Activated CD4-positive, alpha-beta T cell treated with anti-CD3 and anti-CD28 coated beads, Interleukin-2, amount 10 ng/mL, durations not matched to agents 7 days and 5 days (primary cell): ENCODE results near the gene RNF217. TPM values are rescaled to one million over a fixed set of nuclear protein-coding genes. Genes with fewer than 3 reads are reported as not detected.

Source experiments
- CTCF ChIA-PET: fragments of 350-600 bp; sonication (Branson Sonifier 250); formaldehyde crosslinking; loops from one replicate; lab custom pipeline; 2021; ENCODE audit warnings: antibody characterized with exemption; lab: Charles Lee
- POLR2A ChIA-PET: fragments of 350-600 bp; sonication (Branson Sonifier 250); formaldehyde crosslinking; loops from one replicate; lab custom pipeline; 2021; ENCODE audit warnings: antibody characterized with exemption; lab: Charles Lee
- DNase-seq: peaks from one replicate; pipeline ENCODE4 v3.0.0-alpha.2; 2020
- H3K27ac Mint-ChIP-seq: one replicate; pipeline ENCODE4 v1.8.0; 2021; ENCODE audit warnings: mild to moderate bottlenecking, moderate library complexity, mixed read lengths
- H3K27me3 Mint-ChIP-seq: one replicate; pipeline ENCODE4 v1.8.0; 2021; ENCODE audit warnings: mixed read lengths
- H3K36me3 Mint-ChIP-seq: one replicate; pipeline ENCODE4 v1.8.0; 2021; ENCODE audit warnings: low read depth, mixed read lengths
- H3K4me1 Mint-ChIP-seq: one replicate; pipeline ENCODE4 v1.8.0; 2021; ENCODE audit warnings: mixed read lengths
- H3K4me3 Mint-ChIP-seq: one replicate; pipeline ENCODE4 v1.8.0; 2021; ENCODE audit warnings: mild to moderate bottlenecking, moderate library complexity, mixed read lengths
- H3K9me3 Mint-ChIP-seq: one replicate; pipeline ENCODE4 v1.8.0; 2021; ENCODE audit warnings: mixed read lengths
- total RNA-seq, 2 experiments: library from RNA; stranded (reverse); gene quantifications; one replicate each; pipeline ENCODE4 v1.2.3, GENCODE V29; 2021

Gene RNF217
- total RNA-seq, 2 experiments from 2014 or later = 1.1 to 2.1 TPM

- CTCF ChIA-PET = no interaction called here
- Mint-ChIP-seq H3K27ac (no peak overlapping the region), H3K4me1 (peaks cover 8% of the 10 kb centered on the region), H3K9me3 (no peaks in the 10 kb centered on the region), H3K4me3 (no peak overlapping the region), H3K27me3 (peaks cover 3% of the 10 kb centered on the region), H3K36me3 (no peaks in the 10 kb centered on the region)
- DNase-seq = no peak
- POLR2A ChIA-PET = no interaction called here
Observed at GRCh38 chr6:124986164-124986563, 23.9 kb downstream of the RNF217 start.

GRCh38 chr6:124987291-124987690 is 25.1 kb downstream of the RNF217 start:
- Mint-ChIP-seq H3K4me1 (peaks cover 8% of the 10 kb centered on the region), H3K4me3 (no peak overlapping the region), H3K27me3 (peaks cover 3% of the 10 kb centered on the region), H3K36me3 (no peaks in the 10 kb centered on the region), H3K9me3 (no peaks in the 10 kb centered on the region), H3K27ac (no peak overlapping the region)
- CTCF ChIA-PET = no interaction called here
- no peak for DNase-seq
- POLR2A ChIA-PET = no interaction called here

GRCh38 chr6:124987999-124988591 is 25.9 kb downstream of the RNF217 start:
- CTCF ChIA-PET = no interaction called here
- no peak for DNase-seq
- H3K27ac Mint-ChIP-seq = no peak overlapping the region

GRCh38 chr6:124989136-124989983 is 27.1 kb downstream of the RNF217 start:
- Mint-ChIP-seq H3K4me1 (peaks cover 8% of the 10 kb centered on the region), H3K9me3 (no peaks in the 10 kb centered on the region), H3K27ac (no peak overlapping the region), H3K27me3 (peaks cover 3% of the 10 kb centered on the region), H3K4me3 (no peak overlapping the region), H3K36me3 (no peaks in the 10 kb centered on the region)
- ChIA-PET POLR2A (no interaction called here), CTCF (interaction anchor here (0.6 to 0.7 kb wide), 2 partner anchors 47 to 165 kb away, joined by 3 to 4 read pairs; no protein-coding TSS in a partner anchor)
- no peak for DNase-seq

More at GRCh38 chr6:124987999-124988591, 25.9 kb downstream of the RNF217 start:
- peaks cover 8% of the 10 kb centered on the region for H3K4me1 Mint-ChIP-seq
- POLR2A ChIA-PET = no interaction called here
- H3K36me3 Mint-ChIP-seq = no peaks in the 10 kb centered on the region
- peaks cover 3% of the 10 kb centered on the region for H3K27me3 Mint-ChIP-seq
- no peaks in the 10 kb centered on the region for H3K9me3 Mint-ChIP-seq
- no peak overlapping the region for H3K4me3 Mint-ChIP-seq

- ChIA-PET CTCF (interaction anchor here (0.6 kb wide), 1 partner anchor 16 kb away, joined by 4 read pairs; no protein-coding TSS in a partner anchor), POLR2A (no interaction called here)
- peaks cover 6% of the 10 kb centered on the region for H3K4me1 Mint-ChIP-seq
- no peak overlapping the region for H3K27ac Mint-ChIP-seq
- H3K4me3 Mint-ChIP-seq = no peak overlapping the region
- H3K9me3 Mint-ChIP-seq = no peaks in the 10 kb centered on the region
- no peak for DNase-seq
- peaks cover 1% of the 10 kb centered on the region for H3K27me3 Mint-ChIP-seq
- H3K36me3 Mint-ChIP-seq = no peaks in the 10 kb centered on the region
Observed at GRCh38 chr6:124990988-124991387, 28.8 kb downstream of the RNF217 start.

- DNase-seq = no peak
- H3K4me3 Mint-ChIP-seq = no peak overlapping the region
- no peak overlapping the region for H3K27ac Mint-ChIP-seq
- POLR2A ChIA-PET = no interaction called here
- no peaks in the 10 kb centered on the region for H3K9me3 Mint-ChIP-seq
- CTCF ChIA-PET = no interaction called here
- H3K4me1 Mint-ChIP-seq = no peaks in the 10 kb centered on the region
- H3K36me3 Mint-ChIP-seq = no peaks in the 10 kb centered on the region
- no peaks in the 10 kb centered on the region for H3K27me3 Mint-ChIP-seq
Observed at GRCh38 chr6:124991764-124992295, 29.6 kb downstream of the RNF217 start.

GRCh38 chr6:124993327-124993726 is 31.1 kb downstream of the RNF217 start:
- ChIA-PET CTCF (no interaction called here), POLR2A (no interaction called here)
- Mint-ChIP-seq H3K27ac (no peak overlapping the region), H3K27me3 (no peaks in the 10 kb centered on the region), H3K4me3 (no peak overlapping the region), H3K9me3 (no peaks in the 10 kb centered on the region), H3K36me3 (no peaks in the 10 kb centered on the region), H3K4me1 (no peaks in the 10 kb centered on the region)
- DNase-seq = no peak

GRCh38 chr6:124994648-124995047 is 32.4 kb downstream of the RNF217 start:
- Mint-ChIP-seq H3K27me3 (no peaks in the 10 kb centered on the region), H3K9me3 (no peaks in the 10 kb centered on the region), H3K36me3 (no peaks in the 10 kb centered on the region), H3K4me1 (no peaks in the 10 kb centered on the region), H3K27ac (no peak overlapping the region), H3K4me3 (no peak overlapping the region)
- ChIA-PET CTCF (no interaction called here), POLR2A (no interaction called here)
- no peak for DNase-seq

- no peaks in the 10 kb centered on the region for H3K4me1 Mint-ChIP-seq
- ChIA-PET CTCF (no interaction called here), POLR2A (no interaction called here)
- H3K36me3 Mint-ChIP-seq = no peaks in the 10 kb centered on the region
- no peaks in the 10 kb centered on the region for H3K9me3 Mint-ChIP-seq
- H3K4me3 Mint-ChIP-seq = no peak overlapping the region
- H3K27me3 Mint-ChIP-seq = no peaks in the 10 kb centered on the region
- no peak overlapping the region for H3K27ac Mint-ChIP-seq
- no peak for DNase-seq
Observed at GRCh38 chr6:124995131-124995530, 32.9 kb downstream of the RNF217 start.

GRCh38 chr6:124995645-124996325 is 33.5 kb downstream of the RNF217 start:
- Mint-ChIP-seq H3K4me1 (no peaks in the 10 kb centered on the region), H3K4me3 (no peak overlapping the region), H3K27ac (no peak overlapping the region), H3K36me3 (no peaks in the 10 kb centered on the region), H3K27me3 (no peaks in the 10 kb centered on the region), H3K9me3 (no peaks in the 10 kb centered on the region)
- no peak for DNase-seq
- CTCF ChIA-PET = no interaction called here
- POLR2A ChIA-PET = no interaction called here

GRCh38 chr6:124996411-124996810 is 34.2 kb downstream of the RNF217 start:
- Mint-ChIP-seq H3K27me3 (no peaks in the 10 kb centered on the region), H3K4me3 (no peak overlapping the region), H3K9me3 (no peaks in the 10 kb centered on the region), H3K4me1 (no peaks in the 10 kb centered on the region), H3K27ac (no peak overlapping the region), H3K36me3 (no peaks in the 10 kb centered on the region)
- ChIA-PET POLR2A (no interaction called here), CTCF (no interaction called here)
- DNase-seq = no peak

GRCh38 chr6:124997196-124997875 is 35.1 kb downstream of the RNF217 start:
- Mint-ChIP-seq H3K27ac (no peak overlapping the region), H3K4me3 (no peak overlapping the region), H3K4me1 (no peaks in the 10 kb centered on the region), H3K27me3 (no peaks in the 10 kb centered on the region), H3K36me3 (no peaks in the 10 kb centered on the region), H3K9me3 (no peaks in the 10 kb centered on the region)
- no peak for DNase-seq
- POLR2A ChIA-PET = no interaction called here
- CTCF ChIA-PET = no interaction called here
